GM20431 (cell line): ENCODE results near the gene TMEM52.

Experiments
- in situ Hi-C: fragments of 300-500 bp; cut with MseI, MboI; formaldehyde crosslinking; loops from one replicate; pipeline ENCODE4 v1.15.0; 2020; ENCODE audit warnings: low sequenced_read_pairs; ENCODE audit not compliant: unreplicated experiment

The TMEM52 gene

DNA sequence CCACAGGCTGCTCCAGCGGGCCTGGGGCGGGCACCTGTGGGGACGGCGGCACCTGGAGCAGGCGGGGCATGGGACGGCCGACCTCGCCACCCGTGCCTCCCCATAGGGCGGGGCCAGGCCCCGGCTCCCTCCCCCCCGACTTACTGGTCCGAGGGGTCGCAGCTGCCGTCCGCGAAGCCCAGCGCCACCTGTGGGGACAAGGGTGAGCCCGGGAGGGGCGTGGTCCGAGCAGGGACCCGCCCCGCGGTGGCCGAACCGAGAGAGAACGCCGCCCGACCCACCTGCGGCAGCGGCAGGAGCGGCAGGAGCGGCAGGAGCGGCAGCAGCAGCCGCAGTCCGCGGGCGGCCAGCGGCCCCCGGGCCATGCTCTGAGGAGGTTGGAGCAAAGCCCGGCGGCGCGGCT lies at the start of gene TMEM52:
Gene TMEM52 (minus strand): TSS at position 379 of the 403 bp plus-strand sequence. CDS start 14 bp downstream, at position 365.
- in situ Hi-C loops = no loop called here

DNA sequence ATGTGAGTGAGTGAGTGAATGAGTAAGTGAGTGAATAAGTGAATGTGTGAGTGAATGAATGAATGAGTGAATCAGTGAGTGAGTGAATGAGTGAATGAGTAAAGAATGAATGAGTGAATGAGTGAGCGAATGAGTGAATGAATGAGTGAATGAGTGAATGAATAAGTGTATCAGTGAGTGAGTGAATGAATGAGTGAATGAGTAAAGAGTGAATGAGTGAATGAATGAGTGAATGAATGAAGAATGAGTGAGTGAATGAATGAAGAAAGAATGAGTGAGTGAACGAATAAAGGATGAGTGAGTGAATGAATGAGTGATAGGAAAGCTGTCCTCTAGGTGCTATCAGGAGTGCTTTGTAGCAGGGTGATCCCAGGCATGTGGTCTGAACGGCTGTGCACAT lies 48.8 kb upstream of the TMEM52 start:
- in situ Hi-C loops = no loop called here

DNA sequence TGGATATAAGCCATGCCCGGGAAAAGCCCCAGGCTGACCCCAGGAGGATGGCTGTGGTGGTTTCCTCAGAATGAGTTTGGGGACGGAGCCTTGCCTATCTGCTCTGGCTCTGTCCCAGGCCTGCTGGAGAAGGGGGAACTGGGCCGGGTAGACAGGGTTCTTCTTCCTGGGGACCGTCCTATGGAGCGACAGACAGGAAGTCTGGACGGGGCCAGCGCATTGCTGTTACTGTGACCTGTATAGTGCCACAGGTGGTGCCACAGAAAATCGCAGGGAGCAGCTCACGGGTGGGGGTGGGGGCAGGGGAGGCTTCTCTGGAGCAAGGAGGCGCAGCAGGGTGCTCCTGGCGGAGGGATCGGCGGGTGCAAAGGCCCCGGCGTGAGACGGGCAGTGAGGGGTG lies 48.1 kb upstream of the TMEM52 start:
- in situ Hi-C loops = no loop called here

DNA sequence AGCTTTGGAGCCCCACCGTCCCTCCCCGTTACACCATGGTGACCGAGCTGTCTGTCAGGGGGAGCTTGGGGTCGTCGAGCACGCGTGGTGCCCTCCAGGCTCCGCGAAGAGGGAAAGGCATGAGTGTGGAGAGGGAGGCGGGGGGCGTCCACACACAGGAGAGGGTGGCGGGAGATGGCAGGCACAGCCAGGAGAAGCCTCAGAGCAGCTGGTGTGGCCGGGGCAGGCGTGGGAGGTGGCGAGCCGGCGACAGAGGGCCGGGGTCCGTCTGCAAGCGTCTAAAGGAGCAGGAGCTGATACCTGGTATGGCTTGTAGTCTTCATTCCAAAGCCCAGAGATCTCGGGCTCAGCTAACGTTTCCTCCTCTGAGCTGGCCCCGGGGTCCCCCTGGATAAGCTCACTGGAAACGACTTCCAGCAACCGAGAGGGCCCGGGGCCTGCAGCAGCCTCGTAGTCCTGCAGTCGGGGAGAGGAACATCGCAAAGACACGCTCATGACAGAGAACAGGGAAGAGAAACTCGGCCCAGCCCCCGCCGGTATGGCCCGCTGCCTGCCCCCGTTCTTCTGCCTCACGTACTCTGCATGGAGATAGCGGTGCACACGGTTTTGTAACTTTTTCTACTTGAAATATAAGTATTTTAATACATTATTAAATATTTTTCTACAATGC lies 47.1 kb upstream of the TMEM52 start:
- in situ Hi-C loops = no loop called here

DNA sequence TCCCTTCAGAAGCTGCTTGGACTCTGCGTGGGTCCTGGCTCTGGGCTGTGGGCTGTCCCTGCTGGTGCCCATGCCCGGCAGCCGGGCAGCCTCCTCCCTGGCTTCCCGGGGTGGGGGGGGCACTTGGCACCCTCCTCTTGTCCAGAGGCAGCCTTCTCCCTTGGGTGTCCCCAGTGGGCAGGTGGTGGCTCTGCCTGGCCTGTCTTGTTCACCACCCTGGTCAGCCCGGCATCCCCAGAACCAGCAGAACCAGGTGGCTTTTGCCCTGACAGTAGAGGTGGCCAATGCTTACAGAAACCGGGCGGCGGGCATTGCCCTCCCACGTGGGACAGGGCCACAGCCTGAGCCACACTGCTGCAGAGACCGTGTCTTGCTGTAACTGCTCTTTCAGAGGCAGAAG lies 46.5 kb upstream of the TMEM52 start:
- in situ Hi-C loops = no loop called here

DNA sequence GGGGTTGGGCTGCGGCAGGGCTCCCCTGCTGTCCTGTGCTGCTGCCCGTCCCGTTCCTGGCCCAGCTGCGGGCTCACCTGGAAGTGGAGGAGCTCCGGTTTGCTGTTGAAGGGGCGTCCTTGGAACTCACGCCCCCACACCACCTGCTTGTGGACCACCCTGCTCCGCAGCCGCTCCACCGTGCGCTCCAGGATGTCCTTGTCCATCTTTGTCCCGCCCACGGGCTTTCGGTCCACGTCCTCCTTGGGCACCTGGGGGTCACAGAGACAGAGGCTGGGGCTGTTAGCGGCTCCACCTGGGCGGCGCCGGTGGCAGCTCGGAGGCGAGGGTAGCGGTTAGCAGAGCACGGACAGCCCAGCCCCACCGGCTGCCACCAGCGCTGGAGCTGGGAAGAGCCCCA lies 45.7 kb upstream of the TMEM52 start:
- in situ Hi-C loops = no loop called here

DNA sequence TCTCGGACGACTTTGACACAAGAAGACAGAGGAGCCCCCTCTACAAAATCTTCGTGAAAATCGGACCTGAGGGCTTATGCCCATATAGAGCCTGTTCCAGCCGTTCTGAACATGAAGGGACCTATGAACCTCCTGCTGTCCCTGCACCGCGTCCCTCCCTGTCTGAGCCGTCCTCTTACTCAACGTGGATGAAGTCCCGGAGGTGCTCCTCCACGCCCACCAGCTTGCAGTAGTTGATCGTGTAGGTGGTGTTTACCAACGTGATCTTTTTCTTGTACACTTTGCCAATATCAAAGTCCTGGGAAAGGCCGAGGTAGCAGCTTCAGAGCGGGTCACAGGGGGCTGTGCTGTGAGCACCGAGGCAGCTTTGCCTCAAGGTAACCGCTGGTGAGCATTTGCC lies 44.5 kb upstream of the TMEM52 start:
- in situ Hi-C loops = no loop called here

DNA sequence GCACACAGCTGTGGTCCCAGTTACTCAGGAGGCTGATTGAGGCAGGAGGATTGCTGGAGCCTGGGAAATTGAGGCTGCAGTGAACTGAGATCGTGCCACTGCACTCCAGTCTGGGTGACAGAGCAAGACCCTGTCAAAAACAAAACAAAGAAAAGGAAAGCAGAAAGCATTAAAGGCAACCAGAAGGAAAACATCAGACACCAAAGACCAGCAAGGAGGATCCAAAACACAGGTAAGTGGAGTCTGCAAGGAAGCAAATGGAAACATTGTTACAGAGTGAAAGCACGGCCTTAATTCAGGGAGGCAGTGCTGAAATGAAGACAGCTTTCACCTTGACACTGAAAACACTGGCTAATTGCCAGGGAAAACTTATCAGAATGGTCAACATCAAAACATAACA lies 43.7 kb upstream of the TMEM52 start:
- in situ Hi-C loops = no loop called here

DNA sequence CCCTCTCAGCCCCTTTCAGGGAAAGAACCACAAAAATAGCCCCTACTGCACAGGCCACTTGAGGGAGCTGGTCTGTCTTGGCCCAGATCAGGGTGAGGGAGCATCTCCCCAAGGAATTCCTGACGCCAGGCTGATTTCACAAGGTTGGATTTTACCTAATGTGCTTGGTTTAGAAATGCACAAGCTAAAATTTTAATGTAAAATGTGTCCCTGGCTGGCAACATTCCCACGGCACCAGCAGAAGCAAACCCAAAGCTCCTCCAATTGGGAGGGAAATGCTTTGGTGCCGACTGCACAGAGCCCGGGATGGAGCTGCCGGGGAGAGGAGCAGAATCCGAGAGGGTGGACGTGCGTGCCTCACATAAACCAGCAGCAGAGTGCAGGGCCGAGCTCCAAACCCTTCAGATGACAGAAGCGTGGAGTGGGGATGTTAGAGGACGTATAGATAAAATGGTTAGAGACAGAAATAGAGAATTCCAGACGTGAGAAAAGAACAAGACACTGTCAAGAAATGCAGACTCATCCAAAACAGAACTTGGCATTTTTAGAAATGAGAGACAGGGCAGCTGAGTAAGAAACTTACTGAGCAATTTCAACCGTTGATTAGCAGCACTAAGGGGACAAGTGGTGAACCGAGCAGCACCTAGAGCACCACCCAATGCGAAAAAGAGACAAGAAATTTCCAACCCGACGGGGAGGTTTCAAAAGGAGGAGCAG lies 41.6 kb upstream of the TMEM52 start:
- in situ Hi-C loops = no loop called here

DNA sequence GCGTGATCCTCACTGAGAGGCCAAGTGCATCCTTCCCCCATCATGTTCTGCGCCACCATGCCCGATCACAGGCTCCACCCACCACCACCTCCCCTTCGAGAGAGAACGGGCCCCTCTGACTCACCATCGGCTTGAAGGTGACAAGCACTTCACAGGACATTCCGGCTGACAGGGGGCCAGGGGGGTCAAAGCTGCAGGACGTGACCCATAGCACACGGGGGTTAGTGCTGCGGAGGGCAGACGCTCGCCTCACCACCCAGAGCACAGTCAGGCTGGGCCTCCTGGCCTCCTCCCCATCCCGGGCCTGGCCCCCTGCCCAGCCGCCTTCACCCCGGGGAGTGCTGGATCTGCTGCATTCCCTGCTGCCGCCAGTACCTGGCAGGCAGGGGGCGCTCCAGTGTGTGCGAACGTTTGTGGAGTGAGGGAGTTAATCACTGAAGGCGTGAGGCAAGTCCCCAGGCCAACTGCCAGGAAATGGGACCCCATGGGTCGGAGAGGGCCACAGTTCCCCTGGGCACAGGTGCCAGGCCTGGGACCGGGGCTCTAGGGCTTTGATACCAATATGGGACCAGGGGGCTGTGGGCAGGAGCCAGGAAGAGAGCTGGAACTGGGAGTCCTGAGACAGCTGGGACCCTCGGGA lies 40.9 kb upstream of the TMEM52 start:
- in situ Hi-C loops = no loop called here

DNA sequence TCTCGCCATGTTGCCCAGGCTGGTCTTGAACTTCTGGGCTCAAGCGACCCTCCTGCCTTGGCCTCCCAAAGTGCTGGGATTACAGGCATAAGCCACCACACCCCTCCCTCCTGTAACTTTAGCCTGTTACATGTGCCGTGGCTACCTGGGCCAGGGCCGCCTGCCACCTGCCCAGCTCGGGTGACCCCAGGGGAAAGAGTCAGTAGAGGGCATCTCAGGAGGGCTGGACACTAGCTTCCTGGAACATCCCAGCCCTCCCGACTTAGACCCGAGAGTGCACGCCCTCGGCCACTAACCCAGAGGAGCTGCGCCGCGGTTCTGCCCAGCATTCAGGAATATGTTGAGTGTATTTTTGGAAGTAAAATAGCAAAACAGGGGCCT lies 40.4 kb upstream of the TMEM52 start:
- in situ Hi-C loops = no loop called here

DNA sequence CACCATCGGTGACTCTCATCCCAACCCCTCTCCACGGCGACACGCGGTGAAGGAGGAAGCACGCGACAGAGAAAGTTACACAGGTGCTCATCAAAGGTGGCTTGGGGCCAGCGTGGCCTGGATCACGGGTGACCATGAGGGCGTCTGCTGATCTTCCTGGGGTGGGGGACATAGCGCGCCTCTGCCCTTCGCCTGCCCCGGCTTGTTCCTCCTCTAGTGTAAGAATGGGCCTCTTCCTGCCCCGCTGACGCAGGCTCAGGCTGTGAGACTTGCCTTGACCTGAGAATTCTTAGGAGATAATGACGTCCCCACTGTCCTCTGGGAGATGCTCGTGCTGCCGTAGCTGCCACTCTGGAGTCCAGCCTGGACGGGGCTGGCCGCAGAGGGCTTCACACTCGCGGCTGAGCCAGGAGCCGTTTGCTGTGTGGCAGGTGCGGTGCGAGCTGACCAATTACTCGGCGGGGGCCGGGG lies 39.0 kb upstream of the TMEM52 start:
- in situ Hi-C loops = no loop called here

DNA sequence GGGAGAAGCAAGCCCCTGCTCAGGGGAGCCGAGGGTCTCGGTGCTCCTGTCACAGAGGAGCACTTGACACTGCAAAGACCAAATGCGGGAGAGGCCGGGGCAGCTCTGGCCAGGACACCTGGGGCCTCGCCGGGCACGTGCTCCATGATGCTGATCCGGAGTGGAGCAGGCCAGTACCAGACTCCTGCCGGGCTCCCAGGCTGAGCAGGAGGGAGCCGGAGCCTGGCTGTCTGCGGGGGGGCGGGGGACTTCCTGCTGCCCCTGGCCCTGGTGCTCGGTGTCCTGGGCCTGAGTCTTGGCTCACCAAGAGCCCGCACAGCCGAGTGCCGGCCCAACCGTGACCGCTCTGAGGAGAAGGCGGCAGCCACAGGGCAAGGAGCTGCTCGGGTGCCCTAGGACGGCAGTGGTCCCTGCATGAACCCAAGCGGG lies 38.5 kb upstream of the TMEM52 start:
- in situ Hi-C loops = no loop called here

DNA sequence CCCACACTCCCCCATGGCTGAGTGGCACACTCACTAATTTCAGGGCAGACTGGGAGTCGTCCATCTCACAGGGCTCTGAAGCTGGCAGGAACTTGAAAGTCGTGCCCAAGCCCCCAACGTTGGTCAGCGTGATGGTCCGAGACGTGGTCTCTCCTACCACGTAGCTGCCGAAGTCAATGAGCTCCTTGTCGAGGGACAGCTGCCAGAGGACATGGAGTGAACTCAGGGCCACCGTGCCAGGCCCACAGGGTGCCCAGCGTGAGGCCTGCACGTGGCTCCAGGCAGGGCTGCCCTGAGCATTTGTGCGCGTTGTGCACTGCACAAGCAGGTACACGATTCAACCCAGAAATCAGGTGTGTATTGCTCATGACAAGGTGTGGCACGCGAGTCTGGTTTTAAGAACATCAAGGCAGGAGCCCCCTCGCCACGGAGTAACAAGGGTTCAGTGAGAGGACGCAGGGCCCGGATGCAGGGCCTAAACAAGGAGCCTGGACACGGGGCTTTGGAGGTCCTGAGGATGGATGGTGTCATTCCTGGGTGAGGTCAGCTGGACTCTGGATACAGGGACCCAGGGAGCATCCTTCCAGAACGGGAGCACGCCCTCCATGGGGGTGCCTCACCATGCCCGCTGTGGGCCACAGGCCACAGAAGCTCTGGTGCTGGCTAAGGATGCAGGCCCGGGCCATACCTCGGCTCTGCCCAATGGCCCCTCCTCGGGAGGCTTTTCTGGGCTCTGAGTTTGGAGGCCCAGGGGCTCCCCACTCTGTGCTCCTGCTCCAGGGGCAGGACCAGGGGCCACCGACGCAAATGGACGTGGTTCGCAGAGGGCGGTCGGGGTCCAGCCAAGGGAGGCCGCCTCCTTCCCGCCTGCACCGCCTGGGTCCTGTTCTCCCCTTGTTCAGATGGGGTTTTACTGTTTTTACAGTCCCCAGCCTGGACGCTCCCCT lies 37.8 kb upstream of the TMEM52 start:
- in situ Hi-C loops = no loop called here

DNA sequence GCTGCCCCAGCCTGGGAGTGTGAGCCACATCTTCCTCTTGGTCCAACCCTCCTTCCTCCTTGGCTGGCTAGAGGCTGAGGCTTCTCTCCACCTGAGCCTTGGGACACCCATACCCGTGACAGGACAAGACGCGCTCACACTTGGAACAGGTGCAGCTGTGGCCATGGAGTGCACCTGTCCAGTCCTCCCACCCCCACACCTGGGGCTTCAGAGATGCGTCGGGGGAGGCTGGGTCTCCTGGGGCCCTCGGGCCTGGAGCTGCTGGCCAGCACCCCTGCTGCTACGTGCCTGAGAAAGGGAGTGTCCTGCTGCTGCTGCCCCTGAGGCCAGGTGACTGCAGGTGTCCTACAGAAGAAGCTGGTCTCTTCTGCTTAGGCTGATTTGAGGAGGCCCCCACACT lies 37.0 kb upstream of the TMEM52 start:
- in situ Hi-C loops = no loop called here

DNA sequence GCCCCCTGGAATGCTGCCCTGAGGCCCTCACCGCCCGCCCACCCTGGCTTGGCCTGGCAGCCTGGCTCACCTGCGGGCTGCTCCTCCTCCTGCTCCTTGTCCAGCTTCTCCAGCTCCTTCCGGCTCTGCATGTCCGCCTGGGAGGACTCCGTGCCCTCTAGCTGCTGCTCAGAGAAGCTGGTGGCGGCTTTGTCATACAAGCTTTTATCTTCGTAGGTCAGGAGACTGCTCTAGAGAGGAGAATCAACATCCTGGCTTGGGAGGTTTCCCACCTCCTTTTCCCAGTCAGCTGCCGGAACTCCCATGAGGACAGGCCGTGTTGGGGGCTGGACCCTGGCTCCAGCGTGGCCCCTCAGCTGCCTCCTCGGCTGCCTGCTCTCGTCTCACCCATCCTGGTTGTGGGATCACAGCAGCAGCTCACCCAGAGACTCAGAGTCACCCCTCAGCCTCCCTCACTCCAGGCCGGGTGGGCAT lies 36.6 kb upstream of the TMEM52 start:
- in situ Hi-C loops = no loop called here

DNA sequence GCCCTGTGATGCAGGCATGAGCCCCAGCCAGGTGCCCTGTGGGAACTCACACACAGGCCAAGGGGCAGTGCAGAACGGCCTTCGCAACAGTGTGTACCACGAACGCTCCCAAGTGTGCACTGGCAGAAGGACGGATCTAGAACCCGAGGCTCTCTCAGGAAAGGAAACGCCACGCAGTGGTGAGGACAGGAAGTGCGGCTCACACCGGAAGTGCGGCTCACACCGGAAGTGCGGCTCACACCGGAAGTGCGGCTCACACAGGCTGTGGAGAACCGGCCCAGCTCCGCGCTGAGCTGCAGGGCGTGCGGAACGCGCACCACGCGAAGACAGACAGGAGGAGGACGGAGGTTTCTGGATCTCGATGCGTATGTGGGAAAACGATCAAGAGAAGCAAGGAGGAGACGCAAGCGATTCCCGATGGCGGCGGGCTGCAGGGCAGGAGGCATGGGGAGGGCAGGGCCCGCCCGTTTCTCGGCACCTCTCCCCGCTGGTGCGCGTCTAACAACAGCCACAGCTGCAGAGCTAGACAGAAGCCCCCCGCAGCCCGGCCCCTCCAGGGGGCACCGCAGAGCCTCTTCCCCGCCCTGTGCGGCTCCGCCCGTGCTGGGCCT lies 35.9 kb upstream of the TMEM52 start:
- in situ Hi-C loops = no loop called here

DNA sequence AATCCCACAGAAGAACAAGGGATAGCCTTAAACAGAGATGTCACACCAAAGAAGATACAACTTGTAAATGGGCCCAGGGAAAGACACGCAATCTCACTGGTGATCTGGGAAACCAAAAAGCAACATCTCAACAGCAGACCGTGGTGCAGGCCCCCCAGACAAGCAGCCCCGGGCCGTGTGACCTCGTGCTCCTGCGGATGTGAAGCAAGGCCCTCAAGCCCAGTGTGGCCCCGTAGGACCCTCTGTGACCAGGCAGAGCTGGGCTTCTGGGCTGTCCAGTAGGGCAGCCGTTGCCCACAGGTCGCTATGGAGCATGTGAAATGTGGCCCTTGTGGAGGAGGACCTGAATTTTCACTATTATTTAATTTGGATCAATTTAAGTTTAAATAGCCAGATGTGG lies 34.9 kb upstream of the TMEM52 start:
- in situ Hi-C loops = no loop called here

DNA sequence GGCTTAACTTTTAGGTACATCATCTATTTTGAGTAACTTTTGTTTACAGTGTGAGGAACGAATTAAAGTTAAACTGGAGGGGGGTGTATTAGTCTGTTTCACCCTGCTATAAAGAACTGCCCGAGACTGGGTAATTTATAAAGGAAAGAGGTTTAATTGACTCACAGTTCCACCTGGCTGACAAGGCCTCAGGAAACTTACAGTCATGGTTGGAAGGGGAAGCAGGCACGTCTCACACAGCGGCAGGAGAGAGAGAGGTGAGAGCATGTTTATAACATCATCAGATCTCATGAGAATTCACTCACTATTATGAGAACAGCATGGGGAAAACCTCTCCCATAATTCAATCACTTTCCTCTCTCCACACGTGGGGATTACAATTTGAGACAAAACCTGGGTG lies 31.9 kb upstream of the TMEM52 start:
- in situ Hi-C loops = no loop called here

DNA sequence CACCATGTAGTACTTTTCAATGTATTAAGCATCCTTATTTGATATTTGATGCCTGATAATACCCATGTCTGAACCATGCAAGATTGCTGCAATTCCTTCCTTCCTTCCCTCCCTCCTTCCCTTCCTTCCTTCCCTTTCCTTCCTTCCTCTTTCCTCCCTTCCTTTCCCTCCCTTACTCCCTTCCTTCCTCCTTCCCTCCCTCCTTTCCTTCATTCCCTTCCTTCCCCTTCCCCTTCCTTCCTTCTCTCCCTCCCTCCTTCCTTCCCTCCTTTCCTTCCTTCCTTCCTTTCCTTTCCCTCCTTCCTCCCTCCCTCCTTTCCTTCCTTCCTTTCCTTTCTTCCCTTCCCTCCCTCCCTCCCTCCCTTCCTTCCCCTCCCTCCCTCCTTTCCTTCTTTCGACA lies 29.7 kb upstream of the TMEM52 start:
- in situ Hi-C loops = loop anchor here (25.0 kb wide), 1 partner anchor 414 kb away; no protein-coding TSS in a partner anchor
